Fibroblast of the conjunctiva (primary cell): ENCODE results near the gene EMILIN1.

ENCODE experiments used
- DNase-seq: peaks from one replicate; pipeline ENCODE4 v3.0.0-alpha.2; 2010; ENCODE audit warnings: low read depth

The EMILIN1 gene

GRCh38 chr2:27080140-27080469 lies 1.7 kb downstream of the EMILIN1 start:
- DNase-seq = no peak

- no peak for DNase-seq
These were observed 2.2 kb downstream of the EMILIN1 start for GRCh38 chr2:27080603-27080936.

- DNase-seq = no peak
These were observed 3.8 kb downstream of the EMILIN1 start for GRCh38 chr2:27081984-27082772.

GRCh38 chr2:27082773-27083409 lies 4.5 kb downstream of the EMILIN1 start:
- DNase-seq = no peak

- DNase-seq = no peak
These were observed 5.2 kb downstream of the EMILIN1 start for GRCh38 chr2:27083410-27084296.

- DNase-seq = no peak
These were observed 6.1 kb downstream of the EMILIN1 start for GRCh38 chr2:27084297-27085061.

GRCh38 chr2:27085062-27085672 lies 6.8 kb downstream of the EMILIN1 start:
- DNase-seq = no peak

GRCh38 chr2:27085673-27086089 lies 7.3 kb downstream of the EMILIN1 start:
- DNase-seq = peak; percentile 55

GRCh38 chr2:27086090-27086723 lies 7.8 kb downstream of the EMILIN1 start:
- DNase-seq = peak; percentile 83

GRCh38 chr2:27086724-27087593 lies 8.5 kb downstream of the EMILIN1 start, which contains the start of gene KHK:
Gene KHK, plus strand, starts transcription at chr2:27086772. Its CDS starts 488 bp downstream, at chr2:27087260.
- no peak for DNase-seq

- DNase-seq = no peak
These were observed 9.5 kb downstream of the EMILIN1 start for GRCh38 chr2:27087823-27088410.

- no peak for DNase-seq
These were observed 10.2 kb downstream of the EMILIN1 start for GRCh38 chr2:27088634-27089033.

GRCh38 chr2:27089111-27089954 lies 10.9 kb downstream of the EMILIN1 start:
- DNase-seq = no peak

GRCh38 chr2:27091746-27092695 lies 13.6 kb downstream of the EMILIN1 start:
- no peak for DNase-seq

GRCh38 chr2:27092696-27093429 lies 14.4 kb downstream of the EMILIN1 start:
- no peak for DNase-seq

GRCh38 chr2:27093430-27094352 lies 15.3 kb downstream of the EMILIN1 start:
- no peak for DNase-seq
